Loucy (cell line): Measurements from ENCODE around the gene EML2.

ENCODE experiments used
- EZH2phosphoT487 ChIP-seq: fragments of 200-600 bp; IDR thresholded peaks from 2 replicates; pipeline ENCODE4 v1.6.1; 2018; ENCODE audit warnings: antibody characterized with exemption, mild to moderate bottlenecking, moderate library complexity, borderline replicate concordance
- TF ChIP-seq, protein P1 (sequence below): fragments of 200-600 bp; sonication (generic); conservative IDR thresholded peaks from 2 replicates; pipeline ENCODE4 v1.5.1; 2014; ENCODE audit warnings: mild to moderate bottlenecking, antibody characterized with exemption, low read length

- TF ChIP-seq, protein P1, sequence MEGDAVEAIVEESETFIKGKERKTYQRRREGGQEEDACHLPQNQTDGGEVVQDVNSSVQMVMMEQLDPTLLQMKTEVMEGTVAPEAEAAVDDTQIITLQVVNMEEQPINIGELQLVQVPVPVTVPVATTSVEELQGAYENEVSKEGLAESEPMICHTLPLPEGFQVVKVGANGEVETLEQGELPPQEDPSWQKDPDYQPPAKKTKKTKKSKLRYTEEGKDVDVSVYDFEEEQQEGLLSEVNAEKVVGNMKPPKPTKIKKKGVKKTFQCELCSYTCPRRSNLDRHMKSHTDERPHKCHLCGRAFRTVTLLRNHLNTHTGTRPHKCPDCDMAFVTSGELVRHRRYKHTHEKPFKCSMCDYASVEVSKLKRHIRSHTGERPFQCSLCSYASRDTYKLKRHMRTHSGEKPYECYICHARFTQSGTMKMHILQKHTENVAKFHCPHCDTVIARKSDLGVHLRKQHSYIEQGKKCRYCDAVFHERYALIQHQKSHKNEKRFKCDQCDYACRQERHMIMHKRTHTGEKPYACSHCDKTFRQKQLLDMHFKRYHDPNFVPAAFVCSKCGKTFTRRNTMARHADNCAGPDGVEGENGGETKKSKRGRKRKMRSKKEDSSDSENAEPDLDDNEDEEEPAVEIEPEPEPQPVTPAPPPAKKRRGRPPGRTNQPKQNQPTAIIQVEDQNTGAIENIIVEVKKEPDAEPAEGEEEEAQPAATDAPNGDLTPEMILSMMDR, result no peak
- no peak for TF ChIP-seq EZH2phosphoT487
Observed at GRCh38 chr19:45567609-45568008, 71.6 kb downstream of the EML2 start.
